HG02571 (cell line): ENCODE results near the gene PLXND1.

ENCODE experiments used
- ATAC-seq: cut with Tn5 transposase; IDR thresholded peaks from one replicate; pipeline ENCODE4 v1.9.1; 2021; ENCODE audit warnings: mild to moderate bottlenecking, moderate library complexity; ENCODE audit not compliant: unreplicated experiment

PLXND1 gene

GRCh38 chr3:129587566-129588210 lies 18.8 kb downstream of the PLXND1 start:
- ATAC-seq: no peak

GRCh38 chr3:129586746-129587430 lies 19.6 kb downstream of the PLXND1 start:
- no peak for ATAC-seq

GRCh38 chr3:129585949-129586657 lies 20.4 kb downstream of the PLXND1 start:
- no peak for ATAC-seq

DNA sequence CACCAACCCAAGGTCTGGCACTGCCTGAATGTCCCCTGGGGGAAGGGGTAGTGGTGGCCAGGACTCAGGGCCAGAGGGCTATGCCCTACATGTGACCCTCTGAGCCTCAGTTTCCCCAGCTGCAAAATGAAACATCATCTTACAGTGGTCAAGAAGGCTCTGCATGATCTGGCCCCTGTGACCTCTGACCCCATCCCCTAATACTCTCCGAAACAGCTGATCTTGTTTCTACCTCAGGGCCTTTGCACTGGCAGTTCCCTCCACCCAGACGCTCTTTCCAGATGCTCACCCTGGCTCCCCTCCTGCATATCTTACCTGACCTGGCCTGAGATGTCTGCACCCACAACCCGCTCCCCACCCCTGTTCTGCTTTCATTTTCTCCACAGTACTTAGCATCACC lies 21.8 kb downstream of the PLXND1 start:
- no peak for ATAC-seq

DNA sequence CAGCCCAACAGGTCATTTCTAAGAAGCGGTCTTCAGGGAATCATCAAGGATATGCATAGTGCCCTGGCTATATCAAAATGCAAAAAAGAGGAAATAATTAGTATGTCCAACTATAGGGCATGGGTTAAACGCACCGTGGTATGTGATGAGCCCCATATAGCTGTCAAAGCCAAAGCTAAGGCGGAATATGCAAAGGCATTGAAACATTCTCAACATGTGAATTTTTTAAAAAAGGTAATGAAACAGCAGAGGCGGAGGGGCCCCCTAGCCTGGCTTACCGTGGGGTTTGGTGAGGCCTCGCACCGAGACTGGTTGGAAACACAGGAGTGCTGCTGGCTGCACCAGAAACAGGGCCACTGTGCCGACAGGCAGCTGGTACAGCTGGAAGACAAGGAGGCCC lies 23.2 kb downstream of the PLXND1 start:
- ATAC-seq: no peak

DNA sequence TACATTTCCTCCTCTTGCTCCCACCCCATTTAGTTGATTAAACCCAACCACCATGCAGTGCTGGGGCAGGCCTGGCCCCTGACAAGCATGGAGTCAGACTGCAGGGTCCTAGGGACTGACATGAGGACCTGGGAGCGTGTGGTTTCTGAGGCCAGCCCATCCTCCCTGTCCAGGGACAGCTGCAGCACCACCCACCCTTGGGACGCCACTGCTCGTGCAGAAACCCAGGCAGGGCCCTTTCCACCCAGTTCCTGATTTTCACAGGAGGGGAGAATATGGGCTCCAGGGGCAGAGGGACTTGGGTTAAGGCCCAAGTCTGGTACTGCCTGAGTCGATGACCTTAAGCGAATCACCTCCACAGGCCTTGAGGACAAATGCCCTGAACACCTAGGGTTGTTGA lies 23.7 kb downstream of the PLXND1 start:
- ATAC-seq: no peak

DNA sequence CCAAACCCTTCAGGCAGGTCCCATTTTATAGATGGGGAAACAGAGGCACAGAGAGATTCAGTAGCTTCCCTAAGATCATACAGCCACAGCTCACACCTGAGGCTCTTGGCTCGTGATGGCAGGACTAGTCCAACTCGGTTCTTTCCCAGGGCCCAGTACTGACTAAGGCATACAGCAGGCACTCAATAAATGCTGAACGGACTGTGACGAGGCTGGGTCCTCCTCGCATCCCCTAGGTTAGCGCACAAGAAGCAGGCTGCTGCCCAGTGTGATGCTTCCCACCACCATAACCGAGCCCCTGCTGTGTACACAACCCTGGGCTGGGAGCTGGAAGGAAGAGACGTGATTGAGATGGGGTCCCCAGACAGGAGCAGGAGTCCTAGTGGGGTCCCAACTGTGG lies 24.9 kb downstream of the PLXND1 start:
- ATAC-seq: no peak

- ATAC-seq: no peak
Measured at GRCh38 chr3:129579991-129580390, 26.5 kb downstream of the PLXND1 start.

DNA sequence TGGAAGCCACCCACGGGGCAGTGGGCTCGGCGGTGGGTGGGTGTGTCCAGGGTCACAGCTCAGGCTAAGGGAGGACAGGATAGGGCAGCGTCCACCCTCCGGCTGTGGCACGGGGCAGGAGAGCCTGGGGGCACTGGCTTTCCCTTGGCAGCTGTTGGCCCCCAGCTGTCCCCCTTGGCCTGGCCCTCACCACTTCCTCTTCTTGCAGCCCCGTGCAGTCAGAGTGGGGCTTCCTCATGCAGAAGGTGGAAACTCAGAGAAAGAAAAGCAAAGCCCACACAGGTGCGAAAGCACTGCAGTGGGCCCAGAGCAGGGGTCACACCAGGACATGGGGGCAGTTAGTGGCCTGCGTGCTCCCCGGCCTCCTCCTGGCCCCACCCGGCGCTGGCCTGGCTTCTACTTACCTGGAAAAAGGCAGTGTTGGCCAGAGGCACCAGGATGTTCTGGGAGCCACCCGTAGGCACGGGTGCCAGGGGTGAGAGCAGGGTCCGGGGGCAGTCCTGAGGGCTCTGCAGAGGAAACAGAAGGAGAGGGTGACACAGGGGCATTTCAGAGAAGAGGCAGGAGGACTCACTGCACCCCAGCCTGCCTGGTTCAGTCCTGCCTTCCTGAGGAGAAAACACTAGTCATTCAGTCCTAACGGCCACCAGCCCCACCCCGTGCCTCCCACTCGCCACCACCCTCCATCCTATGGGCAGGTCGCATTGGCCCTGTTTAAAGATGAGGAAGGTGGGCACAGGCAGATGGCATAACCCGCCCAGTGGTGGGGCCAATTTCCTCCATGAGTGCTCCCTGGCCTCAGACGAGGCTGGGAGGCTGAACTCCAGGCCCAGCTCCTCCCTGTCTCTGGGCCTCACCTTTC lies 28.3 kb downstream of the PLXND1 start:
- ATAC-seq: peak; percentile 40

GRCh38 chr3:129577366-129577765 lies 29.1 kb downstream of the PLXND1 start:
- ATAC-seq: no peak

GRCh38 chr3:129576514-129577352 lies 29.7 kb downstream of the PLXND1 start:
- no peak for ATAC-seq

DNA sequence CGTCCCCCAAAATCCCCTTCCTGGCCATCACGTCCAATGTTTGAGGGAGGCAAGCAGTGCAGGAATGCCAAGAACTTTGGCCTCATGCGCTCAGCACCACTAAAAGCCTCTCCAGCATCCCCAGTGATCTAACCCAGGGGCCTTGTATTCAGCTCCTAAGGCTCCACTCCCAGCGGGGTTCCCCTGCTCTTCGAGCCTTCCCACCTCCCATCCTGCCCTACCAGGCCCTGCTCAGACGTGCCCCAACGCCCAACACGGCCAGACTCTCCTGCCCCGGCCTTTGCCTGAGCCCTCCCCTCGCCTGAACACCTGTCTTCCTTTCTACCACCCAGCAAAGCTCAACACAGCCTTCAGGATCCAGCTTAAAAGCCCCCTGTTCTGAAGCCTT lies 30.5 kb downstream of the PLXND1 start:
- ATAC-seq: no peak

- no peak for ATAC-seq
Measured at GRCh38 chr3:129575233-129575996, 31.1 kb downstream of the PLXND1 start.

- ATAC-seq: no peak
Measured at GRCh38 chr3:129574206-129574605, 32.3 kb downstream of the PLXND1 start.

- no peak for ATAC-seq
Measured at GRCh38 chr3:129573493-129573892, 33.0 kb downstream of the PLXND1 start.

GRCh38 chr3:129572603-129573002 lies 33.9 kb downstream of the PLXND1 start:
- no peak for ATAC-seq

DNA sequence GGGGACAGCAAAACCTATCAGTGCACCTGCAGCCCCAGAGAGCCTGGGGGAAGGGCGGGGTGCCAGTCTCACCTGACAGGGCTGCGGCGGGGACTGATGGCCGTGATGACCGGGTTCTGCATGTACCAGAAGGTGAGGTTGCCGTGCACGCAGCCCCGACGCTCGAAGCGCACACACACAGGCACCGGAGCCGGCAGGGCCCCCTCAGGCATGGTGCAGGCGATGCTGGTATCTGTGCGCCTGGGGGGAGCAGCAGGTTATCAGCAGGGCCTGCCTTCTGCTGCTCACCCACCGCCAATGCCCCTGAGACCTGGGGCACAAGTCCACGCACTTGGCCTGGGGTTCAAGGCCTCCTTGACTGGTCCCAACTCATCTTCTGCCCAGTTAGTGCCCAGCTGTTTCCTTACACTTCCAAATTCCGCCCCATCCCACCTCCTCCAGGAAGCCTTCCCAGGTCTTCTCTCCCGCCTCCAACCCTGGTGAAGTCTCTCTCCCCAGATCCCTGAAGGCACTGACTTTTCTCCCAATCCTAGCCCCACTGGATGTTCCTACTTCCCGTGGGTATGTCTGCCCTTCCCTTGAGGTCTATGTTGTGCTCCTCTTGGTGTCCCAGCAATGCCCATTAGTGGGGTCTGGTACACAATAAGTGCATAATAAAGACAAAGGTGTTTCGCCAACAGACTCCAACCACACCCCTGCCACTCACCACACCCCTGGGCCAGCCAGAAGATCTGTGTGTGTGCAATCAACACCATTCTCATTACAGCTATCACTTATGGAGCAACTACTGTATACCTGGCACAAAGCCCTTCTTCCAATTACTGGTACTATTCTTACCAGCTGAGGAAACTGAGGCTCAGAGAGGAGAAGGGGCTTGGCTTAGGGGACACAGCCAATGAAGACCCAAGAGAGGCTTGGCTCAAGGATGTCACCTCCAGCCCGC lies 34.6 kb downstream of the PLXND1 start:
- ATAC-seq: no peak

DNA sequence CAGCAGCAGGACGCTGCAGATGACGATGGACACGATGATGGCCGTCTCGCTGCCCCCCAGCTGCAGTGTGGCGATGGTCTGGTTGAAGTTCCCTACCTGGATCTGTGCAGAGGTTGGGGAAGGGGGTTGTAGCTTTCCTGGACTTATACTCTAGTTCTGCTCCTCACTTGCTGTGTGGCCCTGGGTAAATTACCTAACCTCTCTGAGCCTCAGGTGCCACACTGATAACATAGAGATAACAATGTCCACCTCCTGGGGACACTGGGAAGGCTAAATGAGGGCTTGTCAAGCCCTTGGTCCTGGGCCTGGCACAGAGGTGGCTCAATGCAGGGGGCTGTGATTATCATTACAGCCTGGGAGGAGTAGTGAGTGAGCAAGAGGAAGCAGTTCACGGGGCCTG lies 36.6 kb downstream of the PLXND1 start:
- no peak for ATAC-seq

DNA sequence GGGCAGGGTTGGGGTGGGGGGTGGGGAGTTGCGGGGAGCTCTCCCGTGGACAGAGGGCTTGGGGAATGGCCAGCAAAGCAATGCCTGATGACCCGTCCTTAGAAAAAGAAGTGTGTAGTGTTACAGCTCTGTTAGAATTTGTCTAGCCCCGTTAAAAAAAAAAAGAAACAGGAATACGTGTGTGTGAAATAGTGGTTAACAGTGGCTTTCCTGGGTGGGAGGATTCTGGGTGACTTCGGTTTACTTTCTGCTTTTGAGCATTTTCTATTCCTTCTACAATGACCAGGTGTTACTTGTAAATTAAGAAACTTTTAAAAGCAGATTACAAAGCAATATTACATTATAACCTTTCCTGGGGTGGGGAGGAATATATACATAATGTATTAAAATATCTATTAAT lies 38.5 kb downstream of the PLXND1 start:
- no peak for ATAC-seq
